Pons (tissue), 1 donor: ENCODE measurements around the gene SF3B1.
A peak's percentile ranks its signal among the peaks of the same experiment; 100 is the strongest.
"Not testable (repeated sequence)": the region's sequence is repeated elsewhere in the genome, so short reads cannot be mapped to it uniquely, and the experiment has no call there.

Experiments used
- DNase-seq: peaks from one replicate; pipeline ENCODE4 v3.0.0-alpha.2; 2016; ENCODE audit warnings: low spot score

SF3B1 gene

DNA sequence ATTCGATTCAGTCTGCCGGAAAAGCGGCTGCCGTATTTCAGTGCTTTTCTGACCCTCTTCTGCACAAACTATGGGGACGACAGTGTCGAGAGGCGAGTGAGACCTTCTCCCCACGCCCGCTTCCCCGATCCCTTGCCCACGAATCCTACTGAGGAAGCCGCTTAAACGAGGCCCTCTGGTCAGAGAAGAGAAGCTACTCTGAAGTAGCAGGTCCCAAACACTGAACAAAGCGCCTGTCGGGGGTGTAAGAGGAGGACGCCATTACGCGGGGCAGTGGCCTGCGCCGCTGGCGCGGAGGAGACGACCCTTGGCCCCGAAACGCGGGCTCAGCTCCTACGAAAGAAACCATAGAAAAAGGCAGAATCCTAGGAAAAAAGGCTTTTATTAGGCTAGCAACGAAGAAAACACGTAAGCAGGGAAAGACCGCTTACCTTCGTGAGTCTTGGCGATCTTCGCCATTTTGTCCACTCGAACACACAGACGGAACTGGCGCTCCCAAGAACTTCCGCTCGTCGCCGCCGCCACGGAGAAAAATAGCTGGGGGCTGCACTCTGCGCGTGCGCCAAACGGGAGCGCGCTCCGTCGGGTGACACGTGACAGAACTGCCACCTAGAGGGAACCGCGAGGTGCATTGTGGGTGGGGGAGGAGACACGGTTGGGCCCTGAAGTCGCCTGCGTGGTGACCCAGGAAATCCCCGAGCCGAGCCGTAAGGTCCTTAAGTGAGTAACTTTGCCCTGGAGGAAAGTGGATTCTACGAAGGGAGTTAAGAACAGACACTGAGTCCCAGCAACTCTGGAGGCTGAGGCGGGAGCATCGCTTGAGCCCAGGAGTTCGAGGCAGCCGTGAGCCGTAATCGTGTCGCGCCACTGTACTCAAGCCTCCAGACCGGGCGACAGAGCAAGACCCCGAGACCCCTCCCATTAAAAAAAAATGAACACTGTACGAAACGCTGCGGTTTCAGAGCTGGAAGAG lies at the start of gene SF3B1:
Gene SF3B1 (minus strand): TSS at position 488 of the 973 bp plus-strand sequence. CDS start 29 bp downstream, at position 459.
- DNase-seq, result peak; percentile 98

DNA sequence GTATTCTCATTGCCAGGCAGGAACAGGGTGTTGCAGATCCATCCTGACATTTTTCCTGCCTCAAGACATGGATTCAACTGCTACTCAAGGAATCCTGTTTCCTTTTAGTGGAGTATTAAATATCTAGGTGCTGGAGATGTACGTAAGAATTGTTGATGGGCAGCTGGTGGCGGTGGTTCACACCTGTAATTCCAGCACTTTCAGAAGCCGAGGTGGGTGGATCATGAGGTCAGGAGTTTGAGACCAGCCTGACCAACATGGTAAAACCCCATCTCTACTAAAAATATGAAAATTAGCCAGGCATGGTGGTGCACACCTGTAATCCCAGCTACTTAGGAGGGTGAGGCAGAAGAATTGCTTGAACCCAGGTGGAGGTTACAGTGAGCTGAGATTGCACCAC lies 49.4 kb upstream of the SF3B1 start:
- not testable (repeated sequence) for DNase-seq

DNA sequence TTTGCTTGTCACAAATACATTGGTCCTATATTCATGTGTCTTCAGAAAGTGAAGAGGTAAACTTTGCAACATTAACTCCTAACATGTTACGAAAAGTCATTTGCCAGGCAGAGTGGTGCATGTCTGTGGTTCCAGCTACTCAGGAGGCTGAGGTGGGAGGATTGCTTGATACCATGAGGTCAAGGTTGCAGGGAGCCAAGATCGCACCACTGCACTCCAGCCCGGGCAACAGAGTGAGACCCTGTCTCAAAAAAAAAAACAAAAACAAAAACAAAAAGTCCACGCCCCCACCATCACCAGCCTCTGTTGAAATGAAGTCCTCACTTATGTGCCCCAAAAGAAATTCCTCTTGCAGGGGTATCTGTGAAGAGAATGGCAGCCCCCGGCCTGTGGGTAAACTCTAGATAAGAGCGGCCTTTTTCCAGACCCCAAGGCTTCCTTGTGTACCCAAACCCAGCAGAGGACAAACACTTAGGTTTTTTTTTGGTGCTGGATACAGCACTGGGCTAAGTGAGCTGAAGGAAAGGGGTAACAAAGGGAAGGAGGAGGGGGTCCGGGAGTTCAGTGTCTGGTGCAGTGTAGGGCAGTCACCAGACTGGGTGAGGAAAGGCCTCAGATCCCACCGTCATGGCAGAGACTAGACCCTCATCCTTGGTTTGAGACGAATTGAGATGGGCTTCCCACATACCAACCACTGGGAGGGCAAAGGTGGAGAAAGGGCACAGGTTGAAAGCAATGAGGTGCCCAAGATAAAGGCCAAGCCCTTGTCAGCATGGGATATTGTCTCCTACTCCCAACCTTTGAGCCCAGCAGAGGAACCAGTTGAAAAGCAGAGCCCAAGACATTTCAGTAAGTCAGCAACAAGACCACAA lies 45.6 kb upstream of the SF3B1 start:
- no peak for DNase-seq

DNA sequence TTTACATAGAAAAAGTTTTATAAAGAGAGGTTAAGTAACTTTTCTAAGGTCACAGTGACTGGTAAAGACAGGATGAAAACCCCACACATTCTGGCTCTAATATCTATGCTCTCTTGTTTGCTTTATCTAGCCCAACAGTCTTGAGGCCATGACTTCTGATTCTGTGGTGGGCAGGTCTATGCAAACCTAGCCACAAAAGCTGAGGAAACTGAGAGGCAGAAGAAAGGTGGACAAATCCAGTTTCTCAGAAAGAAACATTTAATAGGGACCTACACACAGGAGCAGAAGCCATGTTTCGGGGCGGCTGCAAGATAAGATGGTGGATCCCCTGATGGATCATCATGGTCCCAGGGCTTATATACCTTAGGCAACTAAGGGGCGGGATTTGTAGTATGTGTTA lies 43.0 kb upstream of the SF3B1 start:
- DNase-seq, result no peak

DNA sequence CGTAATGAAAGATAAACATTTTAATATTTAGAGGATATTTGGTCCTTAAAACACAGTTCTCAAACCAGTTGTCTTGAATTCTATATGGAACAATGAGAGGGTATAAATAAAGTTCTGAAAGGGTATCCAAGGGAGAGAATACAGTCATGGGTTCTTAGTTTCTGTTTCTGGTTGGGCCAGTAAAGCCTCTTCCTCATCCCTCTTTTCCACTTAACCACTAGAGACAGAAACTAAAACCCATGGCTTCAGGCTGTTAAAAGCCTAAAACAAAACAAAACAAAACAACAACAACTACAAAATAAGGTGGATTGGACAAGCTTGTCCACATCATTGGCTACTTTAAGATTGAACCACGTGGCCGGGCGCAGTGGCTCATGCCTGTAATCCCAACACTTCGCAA lies 37.3 kb upstream of the SF3B1 start:
- no peak for DNase-seq

DNA sequence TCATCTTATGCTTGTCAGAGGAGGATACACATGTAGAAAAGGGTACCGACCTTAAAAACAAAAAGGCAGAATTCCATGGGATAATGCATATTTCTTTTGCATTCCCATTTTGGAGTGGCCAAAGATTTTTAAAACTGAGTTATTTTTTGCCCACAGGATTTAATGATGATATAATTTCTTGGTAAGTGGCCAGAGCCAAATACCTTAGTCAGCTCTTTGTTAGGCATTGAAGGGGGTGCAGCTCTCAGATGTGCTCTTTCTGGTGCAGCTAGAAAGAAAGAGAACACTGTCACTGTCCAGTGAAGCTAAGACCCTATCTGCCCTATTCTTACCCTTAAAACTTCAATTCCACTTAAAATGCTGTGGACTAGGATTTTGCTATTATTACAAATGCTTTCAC lies 29.3 kb upstream of the SF3B1 start:
- no peak for DNase-seq

DNA sequence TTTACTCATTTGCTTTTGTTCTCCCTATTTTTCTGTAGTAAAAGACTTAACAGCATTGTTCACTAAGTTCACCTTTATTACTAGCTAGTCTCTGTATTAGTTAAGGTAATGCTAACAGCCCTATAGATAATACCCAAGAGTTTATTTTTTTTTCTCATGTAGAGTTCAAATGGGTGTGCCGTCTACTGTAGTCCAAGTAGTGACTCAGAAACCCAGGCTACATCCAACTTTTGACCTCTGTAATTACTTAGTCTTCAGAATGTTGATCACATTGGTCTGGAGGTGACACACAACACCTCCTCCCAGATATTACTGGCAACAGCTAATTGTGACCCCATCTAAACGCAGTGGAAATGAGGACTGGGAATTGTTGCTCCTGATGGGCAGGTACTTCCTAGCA lies 26.2 kb upstream of the SF3B1 start:
- DNase-seq, result no peak

GRCh38 chr2:197460649-197461048 lies 25.8 kb upstream of the SF3B1 start:
- no peak for DNase-seq

- no peak for DNase-seq
Measured at GRCh38 chr2:197455428-197455827, 20.6 kb upstream of the SF3B1 start.

DNA sequence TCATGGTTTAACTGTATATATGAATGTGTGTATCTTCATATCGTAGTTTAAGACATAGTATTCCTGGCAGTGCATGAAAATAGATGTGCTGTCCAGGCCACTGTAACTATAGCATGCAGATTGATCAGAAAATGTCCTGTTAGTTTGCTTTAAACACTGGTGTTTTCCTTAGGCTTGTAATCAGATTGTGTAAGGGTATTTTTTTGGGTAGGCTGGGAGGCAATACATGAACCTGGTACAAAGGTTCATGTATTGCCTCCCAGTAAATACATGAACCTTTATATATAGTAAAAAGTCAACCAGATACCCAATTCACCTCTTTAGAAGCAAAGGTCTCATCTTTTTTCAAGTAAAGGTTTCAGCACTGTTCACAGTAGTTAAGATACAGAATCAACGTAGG lies 20.1 kb upstream of the SF3B1 start:
- no peak for DNase-seq

GRCh38 chr2:197453914-197454398 lies 19.1 kb upstream of the SF3B1 start:
- DNase-seq, result no peak

DNA sequence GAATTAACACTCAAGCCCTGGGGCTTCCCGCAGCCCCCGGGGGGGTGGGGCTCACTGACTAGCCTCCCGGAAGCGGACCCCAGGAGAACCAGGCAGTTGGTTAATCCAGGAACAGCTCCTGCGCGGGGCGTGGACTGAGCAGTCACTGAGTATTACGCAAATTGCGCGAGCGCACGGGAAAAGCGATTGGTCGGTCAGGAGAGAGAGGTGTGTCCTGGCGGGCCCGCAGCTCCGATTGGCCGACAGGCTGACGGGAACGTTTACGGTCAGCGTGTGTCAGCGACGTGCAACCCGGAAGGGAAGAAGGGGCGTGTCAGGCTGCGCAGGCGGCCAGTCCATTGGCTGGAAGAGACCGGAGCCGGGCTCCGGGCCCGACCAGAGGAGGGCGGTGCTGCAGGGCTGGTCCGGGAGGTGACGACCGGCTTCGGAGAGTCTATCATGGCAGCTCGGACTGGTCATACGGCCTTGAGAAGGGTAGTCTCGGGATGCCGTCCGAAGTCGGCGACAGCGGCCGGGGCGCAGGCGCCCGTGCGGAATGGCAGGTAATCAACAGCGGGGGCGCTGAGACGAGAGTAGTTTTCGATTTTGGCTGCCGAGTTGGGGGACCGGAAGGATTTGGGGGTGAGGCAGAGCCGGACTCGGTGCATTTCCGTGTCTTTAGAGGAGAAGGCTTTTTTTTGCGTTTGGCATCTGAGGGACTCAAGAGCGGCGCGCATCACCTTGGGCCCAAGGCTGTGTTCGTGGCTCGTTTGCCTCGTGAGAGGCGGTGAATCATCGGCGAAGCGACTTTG lies 18.5 kb upstream of the SF3B1 start, which contains the start of gene COQ10B:
Gene COQ10B (plus strand): TSS at position 430 of the 791 bp plus-strand sequence. CDS start 9 bp downstream, at position 439.
- peak; percentile 100 for DNase-seq

GRCh38 chr2:197452754-197453122 lies 17.9 kb upstream of the SF3B1 start:
- no peak for DNase-seq

DNA sequence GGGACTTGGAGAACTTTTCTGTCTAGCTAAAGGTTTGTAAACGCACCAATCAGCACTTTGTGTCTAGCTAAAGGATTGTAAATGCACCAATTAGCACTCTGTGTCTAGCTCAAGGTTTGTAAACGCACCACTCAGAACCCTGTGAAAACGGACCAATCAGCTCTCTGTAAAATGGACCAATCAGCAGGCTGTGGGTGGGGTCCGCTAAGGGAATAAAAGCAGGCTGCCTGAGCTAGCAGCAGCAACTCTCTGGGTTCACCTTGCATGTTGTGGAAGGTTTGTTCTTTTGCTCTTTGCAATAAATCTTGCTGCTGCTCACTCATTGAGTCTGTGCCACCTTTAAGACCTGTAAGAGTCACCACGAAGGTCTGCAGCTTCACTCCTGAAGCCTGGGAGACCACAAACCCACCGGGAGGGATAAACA lies 16.1 kb upstream of the SF3B1 start:
- not testable (repeated sequence) for DNase-seq

DNA sequence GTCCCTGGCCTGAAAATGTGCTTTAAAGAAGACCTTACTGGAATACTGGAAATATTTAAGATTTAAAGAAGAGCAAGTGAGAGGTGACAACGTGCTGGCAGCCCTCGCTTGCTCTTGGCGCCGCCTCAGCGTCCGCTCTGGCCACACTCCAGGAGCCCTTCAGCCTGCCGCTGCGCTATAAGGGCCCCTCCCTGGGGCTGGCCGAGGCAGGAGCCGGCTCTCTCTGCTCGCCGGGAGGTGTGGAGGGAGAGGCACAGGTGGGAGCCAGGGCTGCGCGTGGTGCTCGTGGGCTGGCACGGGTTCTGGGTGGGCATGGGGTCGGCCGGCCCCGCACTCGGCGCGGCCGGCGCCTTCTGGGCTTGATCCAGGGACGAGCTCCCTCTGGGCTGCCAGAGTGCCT lies 15.6 kb upstream of the SF3B1 start:
- no peak for DNase-seq

- DNase-seq, result no peak
Measured at GRCh38 chr2:197446844-197447243, 12.0 kb upstream of the SF3B1 start.

DNA sequence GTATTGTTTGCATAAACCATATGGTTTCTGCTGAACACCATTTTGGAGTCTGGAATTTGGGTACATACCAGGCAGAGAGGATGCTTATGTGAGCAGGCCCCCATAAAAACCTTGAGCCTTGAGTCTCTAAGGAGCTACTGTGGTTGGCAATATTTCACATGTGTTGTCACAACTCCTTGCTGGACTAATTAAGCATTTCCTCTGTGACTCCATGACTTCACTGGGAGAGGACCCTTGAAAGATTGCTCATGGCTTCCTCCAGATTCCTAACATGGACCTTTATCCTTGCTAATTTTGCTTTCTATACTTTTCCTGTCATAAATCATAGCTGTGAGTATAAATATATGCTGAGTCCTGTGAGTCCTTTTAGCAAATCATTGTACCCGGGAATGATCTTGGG lies 10.9 kb upstream of the SF3B1 start:
- DNase-seq, result no peak

DNA sequence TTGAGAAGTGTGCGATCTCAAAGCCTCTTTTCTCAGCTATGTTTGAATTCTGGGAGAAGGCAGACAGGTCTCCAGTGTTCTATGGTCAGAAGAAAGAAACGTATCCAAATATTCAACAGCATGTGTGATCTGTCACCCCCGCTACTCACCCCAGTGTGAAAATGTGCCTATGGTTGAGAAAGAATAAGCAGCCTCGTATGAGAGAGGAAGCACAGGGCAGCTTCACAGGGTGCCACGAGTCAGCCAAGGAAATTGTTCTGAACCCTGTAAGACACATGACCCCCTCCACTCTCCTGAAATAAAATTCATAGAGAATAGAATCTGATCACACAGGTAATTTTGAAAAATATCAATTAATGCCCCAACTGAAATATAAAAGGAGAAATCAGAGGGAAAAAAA lies 8.0 kb upstream of the SF3B1 start:
- peak; percentile 66 for DNase-seq

DNA sequence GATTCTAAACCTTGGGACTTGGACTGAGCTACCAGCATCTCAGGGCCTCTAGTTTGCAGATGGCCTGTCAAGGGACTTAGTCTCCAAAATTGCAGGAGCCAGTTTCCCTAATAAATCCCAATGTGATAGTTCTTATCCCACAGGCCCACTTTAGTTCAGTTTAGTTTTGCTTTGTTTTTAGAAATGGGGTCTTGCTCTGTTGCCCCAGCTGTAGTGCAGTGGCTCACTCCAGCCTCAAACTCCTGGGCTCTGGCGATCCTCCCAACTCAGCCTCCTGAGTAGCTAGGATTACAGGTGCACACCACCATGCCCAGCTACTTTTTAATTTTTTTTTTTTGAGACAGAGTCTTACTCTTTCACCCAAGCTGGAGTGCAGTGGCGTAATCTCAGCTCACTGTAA lies 2.6 kb upstream of the SF3B1 start:
- DNase-seq, result no peak

DNA sequence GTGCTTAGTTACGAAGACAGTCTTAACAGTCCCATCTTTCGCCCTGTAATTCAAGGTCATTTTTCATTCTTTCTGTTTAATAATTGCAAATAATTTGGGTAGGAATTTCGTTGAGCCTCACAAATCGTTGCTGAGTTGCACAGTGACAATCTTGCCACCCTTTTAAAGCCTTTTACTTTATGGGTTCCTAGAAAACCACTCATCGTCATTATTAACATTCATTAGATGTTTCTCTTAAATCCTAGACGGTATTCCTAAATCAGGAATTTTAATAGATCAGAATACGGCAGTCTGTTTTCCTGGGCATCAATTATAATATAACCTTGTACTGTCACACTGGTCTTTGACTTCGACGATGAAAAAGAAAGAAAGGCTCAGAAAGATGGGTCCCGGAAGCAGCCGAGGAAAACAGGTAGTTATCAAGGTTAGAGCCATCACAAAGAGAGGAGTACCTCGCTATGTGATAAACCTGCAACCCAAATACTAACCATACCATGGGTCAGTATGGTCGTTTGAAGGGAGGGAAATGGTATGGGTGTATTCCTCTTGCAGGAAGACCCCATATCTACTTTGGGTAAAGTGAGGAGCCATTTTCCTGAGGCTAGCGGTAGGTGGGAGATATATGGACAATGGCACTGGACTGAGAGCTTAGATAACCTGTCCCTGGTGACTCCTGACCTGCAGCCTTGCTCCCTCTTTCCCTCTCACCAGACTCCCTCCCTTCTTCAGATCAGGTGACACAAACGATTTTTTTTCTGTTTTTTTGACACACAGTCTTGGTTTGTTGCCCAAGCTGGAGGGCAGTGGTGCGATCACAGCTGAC lies 981 bp upstream of the SF3B1 start:
- no peak for DNase-seq
